SH-SY5Y (cell line): ENCODE data around the gene TVP23A.

ENCODE experiments used
- GATA2 ChIP-seq: IDR thresholded peaks from 2 replicates; pipeline ENCODE4 v1.6.1; 2011; ENCODE audit warnings: mild to moderate bottlenecking, low read depth, low read length
- GATA3 ChIP-seq: IDR thresholded peaks from 2 replicates; pipeline ENCODE4 v1.6.1; 2011; ENCODE audit warnings: low read depth, mild to moderate bottlenecking, low read length, moderate library complexity

The TVP23A gene

DNA sequence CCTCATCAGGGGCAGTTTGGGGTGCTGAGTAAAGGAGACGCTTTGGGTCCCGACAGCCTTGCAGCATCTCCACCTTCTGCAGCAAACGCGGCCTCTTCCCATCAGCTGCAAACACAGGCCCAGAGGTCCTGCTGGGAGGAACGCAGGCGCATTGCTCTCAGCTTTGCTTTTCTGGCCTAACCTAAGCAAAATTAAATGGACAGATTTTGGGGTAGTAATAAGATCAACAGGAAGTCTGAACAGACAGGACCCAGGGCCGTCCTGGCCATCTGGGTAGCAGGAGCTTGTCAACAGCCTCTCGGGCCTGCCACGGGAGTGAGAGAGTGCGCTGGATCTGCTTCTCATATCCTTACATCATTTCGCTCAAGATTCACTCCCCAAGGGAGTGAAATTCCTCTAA is 67.8 kb downstream of the TVP23A start:
- TF ChIP-seq GATA3 = no peak
- TF ChIP-seq GATA2 = no peak

DNA sequence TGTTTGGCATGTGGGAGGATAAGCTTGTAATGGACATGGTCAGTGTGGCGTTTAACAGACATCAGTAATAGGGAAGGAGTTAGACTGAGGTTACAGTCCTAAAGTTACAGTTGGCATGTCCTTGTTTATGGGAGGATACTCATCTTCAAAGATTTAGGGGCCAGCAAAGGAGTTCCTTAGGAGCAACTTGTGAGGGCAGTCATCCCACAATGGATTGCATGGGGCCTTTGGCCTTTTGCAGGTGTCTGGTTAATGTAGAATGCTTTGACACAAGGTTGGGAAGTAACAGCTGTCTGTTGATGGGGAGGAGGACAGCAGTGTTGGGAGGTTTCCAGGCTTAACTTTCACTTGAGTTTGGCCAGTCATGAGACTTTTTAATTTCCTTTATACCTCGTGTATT is 72.8 kb downstream of the TVP23A start:
- TF ChIP-seq GATA3 (no peak), GATA2 (no peak)

DNA sequence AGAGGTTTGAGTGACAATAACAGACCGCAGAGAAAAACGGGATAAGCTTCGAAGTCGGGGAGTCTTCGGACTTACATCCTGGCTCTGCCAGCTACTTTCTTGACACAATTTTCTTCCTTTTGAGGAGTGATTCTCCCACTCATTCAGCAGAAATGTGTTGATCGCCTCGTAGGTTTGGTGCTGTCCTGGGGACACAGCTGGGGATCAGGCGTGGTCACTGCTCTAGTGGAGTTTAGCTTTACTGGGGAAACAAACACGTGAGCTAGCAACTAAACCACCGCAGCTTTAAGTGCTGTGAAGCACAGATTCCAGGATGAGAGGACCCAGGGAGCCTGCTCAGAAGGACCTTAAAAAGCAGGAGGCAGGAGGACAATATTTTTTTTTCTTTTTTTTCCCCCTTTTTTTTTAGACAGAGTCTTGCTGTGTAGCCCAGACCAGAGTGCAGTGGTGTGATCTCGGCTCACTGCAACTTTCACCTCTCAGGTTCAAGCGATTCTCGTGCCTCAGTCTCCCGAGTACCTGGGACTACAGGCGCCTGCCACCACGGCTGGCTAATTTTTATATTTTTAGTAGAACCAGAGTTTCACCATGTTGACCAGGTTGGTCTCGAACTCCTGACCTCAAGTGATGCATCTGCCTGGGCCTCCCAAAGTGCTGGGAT is 74.1 kb downstream of the TVP23A start:
- TF ChIP-seq GATA2 = no peak
- TF ChIP-seq GATA3 = no peak

DNA sequence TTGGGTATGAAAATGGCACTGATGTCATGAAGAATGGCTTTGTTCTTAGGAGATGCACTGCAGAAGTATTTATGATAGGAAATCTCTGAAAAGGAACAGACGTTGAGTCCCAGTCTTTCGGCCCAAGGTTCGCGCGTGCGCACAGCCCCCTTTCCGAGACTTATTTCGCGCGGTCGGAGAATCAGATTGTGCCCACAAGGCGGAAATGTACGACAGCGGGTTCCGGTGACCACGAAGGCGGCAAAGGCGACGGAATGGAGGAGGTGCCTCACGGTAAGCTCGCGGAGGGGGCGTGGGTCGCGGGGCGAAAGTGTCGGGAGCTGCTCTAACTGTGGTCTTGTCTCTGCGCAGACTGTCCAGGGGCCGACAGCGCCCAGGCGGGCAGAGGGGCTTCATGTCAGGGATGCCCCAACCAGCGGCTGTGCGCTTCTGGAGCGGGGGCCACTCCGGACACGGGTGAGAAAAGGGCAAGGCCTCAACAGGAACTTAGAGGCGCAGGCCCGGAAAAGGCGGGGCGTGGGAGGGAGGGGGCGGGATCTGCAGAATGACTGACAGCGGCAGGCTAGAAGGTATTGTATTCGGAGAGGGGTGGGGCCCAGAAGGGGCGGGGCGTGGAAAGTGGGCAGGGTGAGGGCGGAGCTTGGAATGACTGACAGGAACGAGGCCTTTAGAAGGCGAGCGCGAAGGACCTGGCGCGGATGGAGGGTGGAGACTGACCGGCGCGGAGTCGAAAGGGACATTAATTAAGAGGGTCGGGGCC is 74.8 kb downstream of the TVP23A start, which contains the start of gene NUBP1:
Gene NUBP1 (plus strand): TSS at position 233 of the 760 bp plus-strand sequence. CDS start 22 bp downstream, at position 255.
- TF ChIP-seq GATA2 (no peak), GATA3 (no peak)

DNA sequence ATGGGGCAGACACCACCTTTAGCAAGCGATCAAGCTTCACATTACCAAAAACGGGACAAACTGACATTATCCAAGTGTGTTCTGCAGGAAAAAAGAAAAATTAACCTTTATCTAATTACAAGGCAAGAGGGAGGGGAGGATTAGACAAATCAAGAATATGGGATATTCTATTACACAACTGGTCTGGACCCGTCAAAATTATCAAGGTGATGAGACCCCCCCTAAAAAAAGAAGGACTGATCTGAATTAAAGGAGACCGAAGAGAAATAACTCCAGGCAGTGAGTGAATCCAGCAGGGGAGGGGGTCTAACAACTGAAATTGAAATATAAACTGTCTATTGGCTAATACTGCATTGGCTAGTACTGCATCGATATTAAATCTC is 75.4 kb downstream of the TVP23A start:
- no peak for TF ChIP-seq GATA3
- TF ChIP-seq GATA2 = no peak

DNA sequence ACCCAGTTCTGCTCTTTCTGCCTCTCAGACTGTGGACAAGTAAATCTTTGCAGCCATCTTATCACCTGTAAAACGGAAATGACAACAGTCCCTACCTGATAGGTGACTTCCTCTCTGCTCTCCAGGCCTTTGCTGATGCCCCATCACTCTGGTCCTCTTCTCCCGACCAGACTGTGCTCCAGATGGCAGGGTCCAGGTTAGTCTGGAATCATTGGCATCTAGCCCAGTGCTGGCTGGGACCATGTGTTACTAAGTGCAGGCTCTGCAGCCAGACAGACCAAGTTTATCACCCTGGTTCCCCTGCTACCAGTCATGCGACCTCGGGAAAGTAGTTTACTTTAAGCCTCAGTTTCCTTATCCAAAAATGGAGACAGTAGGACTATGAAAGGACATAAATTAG is 76.8 kb downstream of the TVP23A start:
- TF ChIP-seq GATA2 (no peak), GATA3 (no peak)

DNA sequence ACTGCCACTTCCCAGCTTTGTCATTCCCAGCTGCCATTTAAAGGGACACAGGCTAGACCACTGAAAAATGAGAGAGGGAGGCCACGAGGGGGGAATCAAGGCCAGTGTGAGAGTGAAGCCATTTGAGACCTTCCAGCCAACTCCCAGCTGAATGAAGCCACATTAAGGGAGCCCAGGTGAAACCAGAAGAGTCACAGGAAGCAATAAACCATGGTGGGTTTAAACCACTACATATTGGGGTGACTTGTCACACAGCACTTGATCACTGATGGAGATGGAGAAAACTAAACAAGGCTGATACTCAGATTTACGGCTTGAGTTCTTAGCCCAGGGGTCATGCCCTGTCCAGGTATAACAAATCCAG is 77.8 kb downstream of the TVP23A start:
- TF ChIP-seq GATA2 (no peak), GATA3 (no peak)

DNA sequence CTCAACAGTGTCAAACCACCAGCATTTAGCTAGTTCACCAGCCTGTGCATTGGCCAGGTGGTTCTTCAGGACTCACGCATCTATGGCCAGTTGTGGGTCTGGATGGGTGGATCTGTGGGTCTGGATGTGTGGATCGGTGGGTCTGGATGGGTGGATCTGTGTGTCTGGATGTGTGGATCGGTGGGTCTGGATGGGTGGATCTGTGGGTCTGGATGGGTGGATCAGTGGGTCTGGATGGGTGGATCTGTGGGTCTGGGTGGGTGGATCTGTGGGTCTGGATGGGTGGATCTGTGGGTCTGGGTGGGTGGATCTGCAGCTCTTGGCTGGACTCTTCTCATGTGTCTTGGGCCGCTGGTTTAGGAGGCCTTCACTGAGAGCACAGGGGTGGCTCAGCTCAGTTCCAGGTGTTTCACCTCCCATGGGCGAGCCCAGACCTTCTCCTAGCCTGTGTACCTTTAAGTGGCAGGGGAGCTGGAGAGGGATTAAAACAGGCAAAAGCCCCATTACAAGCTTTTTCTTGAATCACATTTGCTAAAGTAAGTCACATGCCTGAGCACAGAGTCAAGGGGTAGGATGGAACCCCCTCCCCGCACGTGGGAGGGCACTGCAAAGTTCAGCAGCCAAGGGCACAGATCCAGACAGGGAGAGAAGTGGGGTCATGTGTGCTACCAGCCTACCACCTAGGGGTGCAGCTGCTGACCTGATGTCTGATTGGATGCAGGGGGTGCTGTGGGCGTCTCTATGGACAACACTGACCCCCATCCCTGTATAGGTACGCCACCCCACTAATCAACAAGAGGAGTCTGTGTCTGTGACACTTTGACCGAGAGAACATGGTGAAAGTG is 78.4 kb downstream of the TVP23A start:
- TF ChIP-seq GATA3 (no peak), GATA2 (no peak)

DNA sequence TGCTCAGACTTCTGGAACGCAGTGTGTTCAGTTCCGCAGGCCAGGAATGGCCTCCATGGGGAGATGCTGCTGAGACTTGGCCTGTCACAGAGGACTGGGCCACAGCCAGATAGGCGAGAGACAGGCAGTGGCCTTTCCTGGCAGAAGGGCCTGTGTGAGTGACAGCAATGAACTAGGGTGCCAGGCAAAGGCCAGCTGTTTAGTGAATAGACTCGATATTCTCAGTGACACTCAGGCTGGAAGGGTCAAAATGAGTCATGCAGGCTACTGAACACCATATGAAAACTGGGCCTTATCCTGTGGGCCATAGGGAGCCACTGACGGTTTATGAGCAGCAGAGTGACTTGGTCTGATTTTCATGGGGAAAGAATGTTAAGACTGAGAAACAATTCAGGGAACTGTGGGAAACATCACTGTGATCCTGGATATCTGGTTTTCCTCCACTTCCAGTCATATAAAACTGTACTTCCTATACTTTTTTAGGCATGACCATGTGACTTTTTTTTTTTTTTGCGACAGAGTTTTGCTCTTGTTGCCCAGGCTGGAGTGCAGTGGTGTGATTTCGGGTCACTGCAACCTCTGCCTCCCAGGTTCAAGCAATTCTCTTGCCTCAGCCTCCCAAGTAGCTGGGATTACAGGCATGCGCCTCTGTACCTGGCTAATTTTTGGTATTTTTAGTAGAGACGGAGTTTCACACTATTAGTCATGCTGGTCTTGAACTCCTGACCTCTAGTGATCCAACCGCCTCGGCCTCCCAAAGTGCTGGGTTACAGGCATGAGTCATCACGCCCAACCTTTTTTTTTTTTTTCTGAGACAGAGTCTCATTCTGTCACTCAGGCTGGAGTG is 80.1 kb downstream of the TVP23A start:
- TF ChIP-seq GATA2 (no peak), GATA3 (no peak)

DNA sequence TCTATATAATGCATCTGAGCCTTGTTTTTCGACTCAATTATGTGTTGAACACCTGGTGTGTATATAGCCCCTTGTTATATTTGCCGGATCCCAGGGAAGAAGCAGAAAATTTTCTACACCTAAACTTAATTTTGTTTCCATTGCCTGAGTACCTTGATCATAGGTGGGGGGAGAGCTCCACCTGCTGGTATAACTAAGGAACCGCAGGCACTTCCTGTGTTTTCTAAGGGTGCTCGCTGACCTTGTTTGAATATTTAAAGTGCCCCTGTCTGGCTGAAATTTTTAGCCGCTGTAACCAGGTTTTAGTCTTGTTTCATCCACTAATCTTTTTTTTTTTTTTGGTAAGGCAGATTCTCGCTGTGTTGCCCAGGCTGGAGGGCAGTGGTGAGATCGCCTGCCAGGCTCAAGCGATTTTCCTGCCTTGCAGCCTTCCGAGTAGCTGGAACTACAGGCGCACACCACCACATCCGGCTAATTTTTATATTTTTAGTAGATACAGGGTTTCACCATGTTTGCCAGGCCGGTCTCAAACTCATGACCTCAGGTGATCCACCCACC is 81.4 kb downstream of the TVP23A start:
- TF ChIP-seq GATA3 (no peak), GATA2 (no peak)

DNA sequence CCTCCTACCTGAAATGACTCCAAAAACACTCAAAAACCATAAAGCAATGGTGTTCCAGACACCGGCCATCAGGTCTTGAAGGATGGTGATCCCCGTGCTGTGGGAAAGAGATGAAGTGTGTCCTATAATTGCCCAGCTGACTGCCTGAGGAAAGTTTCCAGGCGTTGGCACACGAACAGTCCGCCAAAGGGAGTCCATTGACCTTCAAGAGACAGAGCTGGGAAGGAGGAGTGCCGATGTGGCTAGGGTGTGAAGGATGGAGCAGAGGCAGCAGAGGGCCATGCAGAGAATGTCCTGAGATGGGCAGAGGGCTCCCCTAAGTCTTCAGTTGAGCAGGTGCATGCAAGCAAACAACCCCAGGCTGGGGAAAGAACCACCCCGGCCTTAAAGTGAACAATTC is 86.8 kb downstream of the TVP23A start:
- no peak for TF ChIP-seq GATA3

DNA sequence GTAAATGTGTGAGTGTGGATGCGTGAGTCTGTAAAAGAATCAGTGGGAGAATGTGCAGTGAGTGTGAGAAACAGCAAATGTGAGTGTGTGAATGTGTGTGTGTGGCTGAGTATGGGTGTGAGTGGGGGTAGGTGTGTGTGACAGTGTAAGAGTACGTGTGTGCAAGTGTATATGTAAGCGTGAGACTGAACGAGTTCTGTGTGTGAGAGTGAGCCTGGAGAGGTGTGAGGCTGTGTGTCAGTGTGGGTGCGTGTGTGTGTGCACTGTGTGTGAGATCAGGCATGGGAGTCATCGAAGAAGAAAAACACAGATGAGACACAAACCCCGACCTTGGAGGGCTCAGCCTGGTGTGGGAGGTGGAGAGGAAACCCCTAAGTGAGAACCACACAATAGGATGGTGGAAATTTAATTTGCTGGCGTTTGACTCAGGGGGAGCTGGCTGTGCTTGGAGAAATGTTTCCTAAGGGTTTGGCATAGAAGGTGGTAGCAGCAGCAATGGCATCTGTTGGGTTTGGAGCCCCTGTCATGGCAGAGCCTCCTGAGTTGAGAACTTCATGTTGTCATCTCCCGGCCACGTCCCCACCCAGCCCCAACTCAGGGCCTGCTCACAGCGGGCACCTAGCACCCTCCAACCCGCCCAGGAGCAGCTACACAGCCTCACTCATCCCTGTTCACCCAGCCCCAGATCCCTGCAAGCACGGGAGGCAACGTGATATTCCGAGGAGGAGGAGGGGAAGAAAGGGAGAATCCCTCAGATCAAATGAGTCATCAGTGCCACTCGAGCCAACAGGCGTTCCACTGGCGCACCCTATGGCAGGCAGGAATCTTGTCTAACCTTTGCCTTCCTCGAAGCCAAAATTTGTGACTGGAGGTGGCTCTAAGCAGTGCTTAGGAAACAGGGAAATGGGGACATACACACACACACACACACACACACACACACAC is 89.2 kb downstream of the TVP23A start:
- no peak for TF ChIP-seq GATA3
- TF ChIP-seq GATA2 = no peak
